PC-3 (cell line): Measurements from ENCODE around the gene ZBTB11. TPM values are rescaled to one million over a fixed set of nuclear protein-coding genes. Genes with fewer than 3 reads are reported as not detected.

Experiments used
- ATAC-seq: fragments of 200-7000 bp; cut with Tn5 transposase; 2 replicates; pipeline ENCODE4 v1.9.1; 2020; ENCODE audit warnings: mild to moderate bottlenecking, moderate library complexity
- BruUV-seq: library from RNA; stranded (reverse); fragments of 400-500 nt; replicated peaks from 2 replicates; lab custom pipeline; 2021; lab: Mats Ljungman, UMichigan
- CTCF ChIA-PET: fragments of 300-600 bp; sonication (Branson Sonifier 250); formaldehyde crosslinking; loops from one replicate; lab custom pipeline; 2022; ENCODE audit warnings: antibody characterized with exemption; lab: Charles Lee
- POLR2A ChIA-PET: fragments of 300-600 bp; sonication (Branson Sonifier 250); formaldehyde crosslinking; loops from one replicate; lab custom pipeline; 2022; ENCODE audit warnings: antibody characterized with exemption; ENCODE audit not compliant: unreplicated experiment; lab: Charles Lee
- DNase-seq: peaks from one replicate; pipeline ENCODE4 v3.0.0-alpha.2; 2015
- H2AFZ ChIP-seq: fragments of 300-600 bp; sonication (generic); 2 replicates; pipeline ENCODE4 v1.6.0; 2016; ENCODE audit warnings: antibody characterized with exemption, low read length
- H3F3A ChIP-seq: fragments of 300-600 bp; sonication (generic); one replicate; pipeline ENCODE4 v1.6.0; 2017; ENCODE audit warnings: antibody characterized with exemption, low read length, control low read depth, mild to moderate bottlenecking; ENCODE audit not compliant: unreplicated experiment
- H3K27ac ChIP-seq: fragments of 300-600 bp; sonication (generic); 2 replicates; pipeline ENCODE4 v1.5.1; 2016; ENCODE audit warnings: mild to moderate bottlenecking, low read length
- H3K27me3 ChIP-seq: fragments of 300-600 bp; sonication (generic); 2 replicates; pipeline ENCODE4 v1.6.1; 2016; ENCODE audit warnings: low read length, mixed read lengths
- H3K36me3 ChIP-seq: fragments of 300-600 bp; sonication (generic); 2 replicates; pipeline ENCODE4 v1.6.1; 2016; ENCODE audit warnings: low read depth, mixed run types, low read length, mixed read lengths
- H3K4me1 ChIP-seq: fragments of 300-600 bp; sonication (generic); 2 replicates; pipeline ENCODE4 v1.5.1; 2016; ENCODE audit warnings: low read length; ENCODE audit not compliant: insufficient read depth
- H3K4me2 ChIP-seq: fragments of 300-600 bp; sonication (generic); 2 replicates; pipeline ENCODE4 v1.6.0; 2016; ENCODE audit warnings: low read length
- H3K4me3 ChIP-seq: fragments of 300-600 bp; sonication (generic); 2 replicates; pipeline ENCODE4 v1.5.1; 2016; ENCODE audit warnings: mild to moderate bottlenecking, low read length, mixed read lengths
- H3K79me2 ChIP-seq: fragments of 300-600 bp; sonication (generic); 2 replicates; pipeline ENCODE4 v1.6.1; 2017; ENCODE audit warnings: low read length, mixed read lengths
- H3K9ac ChIP-seq: fragments of 300-600 bp; sonication (generic); 2 replicates; pipeline ENCODE4 v1.6.0; 2016; ENCODE audit warnings: mild to moderate bottlenecking, low read length
- H3K9me2 ChIP-seq: fragments of 300-600 bp; sonication (generic); replicated peaks from 2 replicates; pipeline ENCODE4 v1.6.1; 2016; ENCODE audit warnings: mixed run types, low read length, mixed read lengths
- H3K9me3 ChIP-seq: fragments of 300-600 bp; sonication (generic); 2 replicates; pipeline ENCODE4 v1.6.1; 2016; ENCODE audit warnings: low read length, mixed read lengths
- H4K20me1 ChIP-seq: fragments of 300-600 bp; sonication (generic); 2 replicates; pipeline ENCODE4 v1.6.1; 2016; ENCODE audit warnings: low read length, mixed read lengths
- CTCF ChIP-seq: fragments of 300-600 bp; sonication (generic); conservative IDR thresholded peaks from 2 replicates; pipeline ENCODE4 v1.5.1; 2017; ENCODE audit warnings: antibody characterized with exemption, low read depth, mild to moderate bottlenecking, low read length
- EZH2 ChIP-seq: fragments of 300-600 bp; sonication (generic); IDR thresholded peaks from one replicate; pipeline ENCODE4 v1.6.1; 2017; ENCODE audit warnings: antibody characterized with exemption, mild to moderate bottlenecking, low read length; ENCODE audit not compliant: unreplicated experiment
- EZH2phosphoT487 ChIP-seq: fragments of 300-600 bp; sonication (generic); IDR thresholded peaks from 2 replicates; pipeline ENCODE4 v1.6.1; 2018; ENCODE audit warnings: mild to moderate bottlenecking, antibody characterized with exemption, low read length, borderline replicate concordance
- intact Hi-C: fragments of 100-400 bp; cut with micrococcal nuclease; formaldehyde crosslinking; loops from 2 replicates; pipeline ENCODE4 v1.9.0; 2023
- total RNA-seq: library from RNA; depleted of rRNA; stranded (reverse); fragments of >200 nt; gene quantifications from 2 replicates; pipeline ENCODE4 v1.2.3, GENCODE V29; 2014

ZBTB11 gene
- total RNA-seq, 1 experiment from 2014 or later: 27.6 TPM

- ATAC-seq (no peak), DNase-seq (no peak)
- intact Hi-C loops: loop anchor here (5.0 kb wide), 1 partner anchor 35 kb away; the partner anchor contains the start of gene RPL24
- Histone ChIP-seq H3K4me1 (peaks cover 19% of the 10 kb centered on the region), H3K9ac (no peak overlapping the region), H3K4me3 (no peak overlapping the region), H2AFZ (no peak overlapping the region), H4K20me1 (no peaks in the 10 kb centered on the region), H3K79me2 (peaks cover 22% of the 10 kb centered on the region), H3K9me3 (no peaks in the 10 kb centered on the region), H3K9me2 (no peaks in the 10 kb centered on the region), H3F3A (no peaks in the 10 kb centered on the region), H3K36me3 (no peaks in the 10 kb centered on the region), H3K27ac (no peak overlapping the region), H3K27me3 (no peaks in the 10 kb centered on the region), H3K4me2 (no peak overlapping the region)
- POLR2A ChIA-PET: no interaction called here
- BruUV-seq: no TSS peak
- TF ChIP-seq CTCF (no peak), EZH2 (no peak), EZH2phosphoT487 (no peak)
- CTCF ChIA-PET: no interaction called here
Observed at GRCh38 chr3:101722394-101723173, 45.7 kb upstream of the ZBTB11 start.

- H3K4me1 ChIP-seq: peaks cover 10% of the 10 kb centered on the region
- H3K4me2 ChIP-seq: no peak overlapping the region
- no peaks in the 10 kb centered on the region for H4K20me1 ChIP-seq
- no peak overlapping the region for H3K9ac ChIP-seq
- no peak for DNase-seq
- H3K36me3 ChIP-seq: no peaks in the 10 kb centered on the region
- no peak overlapping the region for H3K27ac ChIP-seq
- ATAC-seq: no peak
- intact Hi-C loops: loop anchor here (5.0 kb wide), 1 partner anchor 34 kb away; the partner anchor contains the start of gene RPL24
- ChIA-PET CTCF (no interaction called here), POLR2A (interaction anchor here (0.6 kb wide), 1 partner anchor 436 kb away, joined by 4 read pairs; no protein-coding TSS in a partner anchor)
- no peaks in the 10 kb centered on the region for H3K9me3 ChIP-seq
- H3K27me3 ChIP-seq: no peaks in the 10 kb centered on the region
- H3F3A ChIP-seq: no peaks in the 10 kb centered on the region
- no peak overlapping the region for H3K4me3 ChIP-seq
- TF ChIP-seq CTCF (no peak), EZH2 (no peak), EZH2phosphoT487 (no peak)
- H3K9me2 ChIP-seq: no peaks in the 10 kb centered on the region
- no TSS peak for BruUV-seq
- H2AFZ ChIP-seq: peak overlapping the region; percentile 37; the same call in 1 of the 2 replicates
- H3K79me2 ChIP-seq: peaks cover 13% of the 10 kb centered on the region
Observed at GRCh38 chr3:101720851-101721840, 44.2 kb upstream of the ZBTB11 start.
